ENCODE data around the gene KRI1.
"Not testable (repeated sequence)": the region's sequence is repeated elsewhere in the genome, so short reads cannot be mapped to it uniquely, and the experiment has no call there.

The KRI1 gene

DNA sequence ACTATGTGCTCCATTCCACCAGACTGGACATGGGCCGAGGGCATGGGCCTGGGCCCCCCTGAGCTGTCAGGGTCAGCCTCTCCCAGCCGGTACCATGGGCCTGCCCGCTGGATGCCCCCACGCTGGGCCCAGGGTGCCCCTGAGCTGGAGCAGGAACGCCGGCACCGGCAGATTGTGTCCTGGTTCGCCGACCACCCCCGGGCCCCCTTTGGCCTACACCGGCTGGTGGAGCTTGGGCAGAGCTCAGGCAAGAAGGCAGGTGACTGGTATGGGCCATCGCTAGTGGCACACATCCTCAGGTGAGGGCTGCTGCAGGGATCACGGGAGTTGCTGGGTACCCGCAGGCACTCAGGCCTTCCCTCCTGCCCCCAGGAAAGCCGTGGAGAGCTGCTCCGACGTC is 19.0 kb downstream of the KRI1 start:
- no peak for DNase-seq

DNA sequence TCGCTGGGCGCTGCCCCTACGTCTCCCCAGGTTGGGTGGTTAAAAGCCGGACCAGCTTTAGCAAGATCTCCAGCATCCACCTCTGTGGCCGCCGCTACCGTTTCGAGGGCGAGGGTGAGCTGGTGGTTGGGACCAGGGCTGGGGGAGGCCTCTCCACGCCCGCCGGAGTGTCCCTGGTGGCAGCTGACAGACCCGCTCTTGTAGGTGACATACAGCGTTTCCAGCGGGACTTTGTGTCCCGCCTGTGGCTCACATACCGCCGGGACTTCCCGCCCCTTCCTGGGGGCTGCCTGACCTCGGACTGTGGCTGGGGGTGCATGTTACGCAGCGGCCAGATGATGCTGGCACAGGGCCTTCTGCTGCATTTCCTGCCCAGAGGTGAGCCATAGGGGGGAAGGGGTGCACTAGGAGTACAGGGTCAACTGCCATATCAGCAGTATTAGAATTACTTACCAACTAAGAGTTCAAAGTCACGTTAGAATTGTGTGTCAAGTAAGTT is 21.0 kb downstream of the KRI1 start:
- no peak for DNase-seq

DNA sequence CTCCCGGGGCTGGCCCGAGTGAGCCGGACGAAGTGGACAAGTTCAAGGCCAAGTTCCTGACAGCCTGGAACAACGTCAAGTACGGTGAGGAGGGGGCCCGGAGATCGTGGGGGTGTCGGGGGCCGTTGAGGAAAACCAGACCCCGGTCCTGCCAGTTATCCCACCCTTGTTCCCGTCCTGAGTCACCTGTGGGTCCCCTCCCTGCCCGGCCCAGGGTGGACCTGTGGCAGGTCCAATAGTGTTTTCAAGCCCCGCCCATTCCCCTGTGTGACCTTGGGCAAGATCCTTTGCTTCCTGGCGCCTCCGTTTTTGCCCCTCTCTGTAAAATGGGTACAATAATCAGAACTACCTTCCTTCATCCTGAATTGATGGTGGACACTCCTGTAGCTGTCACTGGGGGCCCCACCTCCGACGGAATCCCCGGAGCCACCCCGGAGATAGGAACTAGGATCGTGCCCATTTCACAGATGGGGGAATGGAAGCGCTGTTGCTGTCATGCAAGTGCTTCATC is 21.5 kb downstream of the KRI1 start:
- DNase-seq: no peak

DNA sequence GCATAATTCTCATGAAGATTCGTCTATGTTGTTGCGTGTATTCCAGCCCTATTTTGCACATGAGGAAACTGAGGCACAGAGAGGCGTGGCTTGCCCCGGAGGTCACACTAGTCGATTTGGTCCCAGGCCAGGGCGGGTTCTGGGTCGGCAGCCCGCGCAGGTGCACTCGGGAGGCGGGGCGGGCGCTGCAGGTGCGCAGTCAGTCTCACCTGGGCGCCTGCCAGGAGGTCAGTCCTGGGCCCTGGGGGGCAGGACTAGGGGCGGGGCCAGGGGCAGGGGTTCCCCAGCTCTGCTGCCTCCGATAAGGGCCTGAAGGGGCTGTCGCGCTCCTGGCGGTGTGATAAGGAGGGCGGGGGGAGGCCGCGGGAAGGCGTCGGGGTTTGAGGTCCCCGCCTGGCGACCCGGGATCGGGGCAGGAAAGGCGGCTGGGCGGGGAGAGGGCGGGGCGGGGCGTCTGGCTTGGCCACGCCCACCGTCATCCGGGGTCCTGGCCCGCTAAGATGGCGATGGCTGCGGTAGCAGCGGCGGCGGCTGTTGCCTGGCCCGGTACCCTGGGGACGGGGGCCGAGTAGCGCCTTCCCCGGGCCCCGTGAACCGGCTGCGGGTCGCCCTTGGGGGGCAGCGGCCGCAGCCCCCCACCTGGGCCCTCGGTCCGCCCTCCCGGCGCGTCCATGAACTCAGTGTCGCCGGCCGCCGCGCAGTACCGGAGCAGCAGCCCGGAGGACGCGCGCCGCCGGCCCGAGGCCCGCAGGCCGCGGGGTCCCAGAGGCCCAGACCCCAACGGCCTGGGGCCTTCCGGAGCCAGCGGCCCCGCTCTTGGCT is 22.2 kb downstream of the KRI1 start, which contains the start of gene ATG4D:
Gene ATG4D (plus strand): TSS at position 485 of the 822 bp plus-strand sequence. CDS start 187 bp downstream, at position 672.
- DNase-seq: peak; percentile 67

DNA sequence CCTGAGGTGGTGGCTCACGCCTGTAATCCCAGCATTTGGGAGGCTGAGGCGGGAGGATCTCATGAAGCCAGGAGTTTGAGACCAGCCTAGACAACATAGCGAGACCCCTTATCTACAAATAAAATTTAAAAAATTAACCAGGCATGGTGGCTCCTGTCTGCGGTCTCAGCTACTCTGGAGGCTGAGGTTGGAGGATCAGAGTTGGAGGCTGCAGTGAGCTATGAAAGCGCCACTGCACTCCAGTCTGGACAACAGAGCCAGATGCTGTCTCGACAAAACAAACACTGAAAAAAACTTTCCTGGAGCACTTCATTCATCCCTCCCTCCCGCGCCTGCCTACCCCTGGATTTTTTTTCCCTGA is 22.8 kb downstream of the KRI1 start:
- no peak for DNase-seq

DNA sequence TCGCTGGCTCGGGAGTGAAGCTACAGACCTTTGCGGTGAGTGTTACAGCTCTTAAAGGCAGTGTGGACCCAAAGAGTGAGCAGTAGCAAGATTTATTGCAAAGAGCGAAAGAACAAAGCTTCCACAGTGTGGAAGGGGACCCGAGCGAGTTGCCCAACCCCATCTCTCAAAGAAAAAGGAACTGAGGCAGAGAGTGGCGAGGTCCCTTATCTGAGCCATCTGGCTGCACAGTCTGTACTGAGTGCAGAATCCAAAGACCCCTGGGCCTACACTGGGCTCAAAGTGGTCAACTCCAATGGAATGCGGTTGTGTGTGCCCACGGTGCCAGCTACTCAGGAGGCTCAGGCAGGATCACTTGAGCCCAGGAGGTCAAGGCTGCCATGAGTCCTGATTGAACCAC is 26.8 kb downstream of the KRI1 start:
- DNase-seq: not testable (repeated sequence)

DNA sequence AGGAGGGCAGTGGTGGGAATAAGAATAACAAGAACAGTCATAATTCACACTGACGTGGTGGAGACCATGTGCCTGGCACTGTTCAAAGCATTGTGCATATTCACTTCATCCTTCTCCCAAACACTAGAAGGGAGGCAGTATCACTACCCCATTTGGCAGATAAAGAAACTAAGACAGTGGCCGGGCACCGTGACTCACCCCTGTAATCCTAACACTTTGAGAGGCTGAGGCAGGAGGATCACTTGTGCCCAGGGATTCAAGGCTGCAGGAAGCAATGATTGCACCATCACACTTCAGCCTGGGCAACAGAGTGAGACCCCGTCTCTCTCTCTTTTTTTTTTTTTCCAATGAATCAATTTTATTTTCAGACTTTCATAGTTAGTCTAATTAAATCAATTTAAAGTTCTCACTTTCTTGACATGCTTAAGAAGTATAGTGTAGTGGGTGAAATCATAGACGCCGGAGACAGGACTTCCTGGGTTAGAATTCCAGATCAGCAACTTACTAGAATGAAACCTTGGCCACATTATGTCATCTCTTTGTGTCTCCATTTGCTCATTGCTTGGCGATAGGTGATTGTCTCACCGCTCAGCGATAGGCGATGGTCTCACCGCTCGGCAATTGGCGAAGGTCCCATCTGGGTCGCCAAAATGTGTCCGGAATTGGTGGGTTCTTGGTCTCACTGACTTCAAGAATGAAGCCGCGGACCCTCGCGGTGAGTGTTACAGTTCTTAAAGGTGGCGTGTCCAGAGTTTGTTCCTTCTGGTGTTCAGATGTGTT is 27.4 kb downstream of the KRI1 start:
- DNase-seq: no peak

DNA sequence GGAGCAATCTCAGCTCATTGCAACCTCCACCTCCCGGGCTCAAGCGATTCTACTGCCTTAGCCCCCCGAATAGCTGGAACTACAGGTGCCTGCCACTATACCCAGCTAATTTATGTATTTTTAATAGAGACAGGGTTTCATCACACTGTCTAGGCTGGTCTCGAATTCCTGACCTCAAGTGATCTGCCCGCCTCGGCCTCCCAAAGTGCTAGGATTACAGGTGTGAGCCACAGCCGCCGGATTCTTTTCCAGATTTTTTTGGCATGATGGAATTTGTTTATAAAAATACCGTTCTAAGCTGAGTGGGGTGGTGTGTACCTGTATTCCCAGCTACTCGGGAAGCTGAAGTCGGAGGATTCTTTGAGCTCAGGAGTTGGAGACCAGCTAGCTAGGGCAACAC is 28.1 kb downstream of the KRI1 start:
- no peak for DNase-seq

DNA sequence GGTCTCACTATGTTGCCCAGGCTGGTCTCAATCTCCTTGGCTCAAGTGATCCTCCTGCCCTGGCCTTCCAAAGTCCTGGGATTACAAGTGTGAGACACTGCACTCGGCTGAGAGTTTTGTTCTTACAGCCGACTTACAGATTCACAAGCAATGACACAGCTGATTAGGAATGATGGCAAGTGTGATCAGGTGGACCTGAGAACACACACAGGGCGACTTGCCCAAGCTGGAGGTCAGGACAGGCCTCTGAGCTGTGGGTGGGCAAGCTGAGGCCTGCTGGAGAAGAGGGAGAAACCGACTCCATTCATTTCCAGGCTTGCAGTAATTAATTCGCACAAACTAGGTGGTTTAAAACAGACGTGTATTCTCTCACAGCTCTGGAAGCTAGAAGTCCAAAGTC is 30.2 kb downstream of the KRI1 start:
- DNase-seq: no peak

DNA sequence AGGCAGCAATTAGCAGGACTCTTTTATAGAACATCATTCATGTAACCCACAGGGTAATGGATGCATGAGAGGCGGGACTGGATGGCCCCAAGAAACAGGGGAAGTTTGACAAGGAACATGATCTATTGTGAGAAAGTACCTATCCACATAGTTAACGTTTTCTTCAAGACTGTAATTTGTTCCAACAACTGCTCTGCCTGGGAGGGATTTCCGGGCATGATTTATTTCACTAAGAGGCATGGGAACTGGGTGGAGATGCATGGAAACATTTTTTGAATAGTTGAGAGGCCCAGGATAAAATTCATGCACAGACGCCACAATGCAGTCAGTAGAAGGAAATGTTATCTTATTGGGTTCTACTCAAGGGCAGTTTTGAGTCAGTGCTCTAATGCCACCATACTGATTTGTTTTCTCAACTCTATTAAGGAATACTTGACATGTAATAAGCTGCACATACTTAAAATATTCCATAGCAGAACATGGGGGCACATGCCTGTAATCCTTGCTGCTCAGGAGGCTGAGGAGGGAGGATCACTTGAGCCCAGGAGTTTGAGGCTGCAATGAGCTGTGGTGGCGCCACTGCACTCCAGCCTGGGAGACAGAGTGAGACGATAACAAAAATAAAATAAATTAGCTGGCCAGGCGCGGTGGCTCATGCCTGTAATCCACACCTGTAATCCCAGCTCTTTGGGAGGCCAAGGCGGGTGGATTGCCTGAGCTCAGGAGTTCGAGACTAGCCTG is 32.0 kb downstream of the KRI1 start:
- peak; percentile 89 for DNase-seq

DNA sequence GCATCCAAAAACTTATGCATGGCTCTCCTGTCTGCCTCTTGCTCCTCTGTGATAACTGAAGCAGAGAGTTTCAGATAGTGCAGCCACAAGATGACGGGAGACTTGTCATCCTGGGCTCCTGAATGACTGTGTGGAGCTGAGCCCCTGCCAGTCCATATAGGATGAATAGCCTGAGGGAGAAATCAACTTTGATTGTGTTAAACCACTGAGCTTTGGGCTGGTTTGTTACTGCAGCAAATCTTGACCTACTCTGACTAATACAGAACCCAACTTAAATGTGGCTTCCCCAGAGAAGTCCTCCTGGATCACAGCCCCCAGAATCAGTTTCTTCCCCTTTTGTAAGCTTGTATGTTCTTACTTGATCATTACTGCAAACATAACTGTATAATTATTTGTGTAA is 33.4 kb downstream of the KRI1 start:
- no peak for DNase-seq

DNA sequence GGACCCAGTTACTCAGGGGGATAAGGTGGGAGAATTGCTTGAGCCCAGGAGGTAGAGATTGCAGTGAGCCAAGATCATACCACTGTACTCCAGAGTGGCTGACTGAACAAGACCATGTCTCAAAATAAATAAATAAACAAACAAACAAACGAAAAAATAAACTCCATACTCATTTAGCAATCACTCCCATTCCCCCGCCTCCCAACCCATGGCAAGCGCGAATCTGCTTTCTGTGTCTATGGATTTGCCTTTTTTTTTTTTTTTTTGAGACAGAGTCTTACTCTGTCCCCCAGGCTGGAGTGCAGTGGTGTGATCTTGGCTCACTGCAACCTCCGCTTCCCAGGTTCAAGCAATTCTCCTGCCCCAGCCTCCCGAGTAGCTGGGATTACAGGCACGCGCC is 38.9 kb downstream of the KRI1 start:
- not testable (repeated sequence) for DNase-seq

DNA sequence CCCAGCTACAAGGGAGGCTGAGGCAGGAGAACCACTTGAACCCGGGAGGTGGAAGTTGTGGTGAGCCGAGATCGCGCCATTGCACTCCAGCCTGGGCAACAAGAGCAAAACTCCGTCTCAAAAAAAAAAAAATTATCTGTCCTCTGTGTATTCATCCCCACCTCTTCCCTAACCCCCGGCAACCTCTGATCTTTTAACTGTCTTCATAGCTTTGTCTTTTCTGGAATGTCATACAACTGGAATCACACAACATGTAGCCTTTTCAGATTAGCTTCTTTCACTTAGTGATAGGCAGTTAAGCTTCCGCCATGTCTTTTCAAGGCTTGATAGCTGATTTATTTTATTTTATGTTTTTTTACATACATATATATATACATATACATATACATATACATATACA is 40.2 kb downstream of the KRI1 start:
- no peak for DNase-seq

DNA sequence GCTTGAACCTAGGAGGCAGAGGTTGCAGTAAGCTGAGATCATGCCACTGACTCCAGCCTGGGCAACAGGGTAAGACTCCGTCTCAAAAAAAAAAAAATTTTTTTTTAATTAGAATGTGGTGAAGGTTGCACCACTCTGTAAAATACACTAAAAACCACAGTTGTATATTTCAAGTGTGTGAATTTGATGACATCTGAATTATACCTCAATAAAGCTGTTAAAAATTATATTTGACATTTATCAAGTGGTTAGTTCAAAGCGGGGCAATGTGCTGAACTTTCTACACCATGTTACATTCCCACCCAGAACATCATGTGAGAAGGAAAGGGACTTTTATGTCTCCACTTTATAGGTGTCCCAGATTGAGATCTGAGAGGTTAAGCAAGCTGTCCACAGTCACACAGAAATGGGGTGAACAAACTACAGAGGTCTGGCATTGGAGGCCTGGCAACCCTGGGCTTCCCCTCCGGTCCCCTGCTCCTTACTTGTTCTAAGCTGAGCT is 42.6 kb downstream of the KRI1 start:
- DNase-seq: no peak

DNA sequence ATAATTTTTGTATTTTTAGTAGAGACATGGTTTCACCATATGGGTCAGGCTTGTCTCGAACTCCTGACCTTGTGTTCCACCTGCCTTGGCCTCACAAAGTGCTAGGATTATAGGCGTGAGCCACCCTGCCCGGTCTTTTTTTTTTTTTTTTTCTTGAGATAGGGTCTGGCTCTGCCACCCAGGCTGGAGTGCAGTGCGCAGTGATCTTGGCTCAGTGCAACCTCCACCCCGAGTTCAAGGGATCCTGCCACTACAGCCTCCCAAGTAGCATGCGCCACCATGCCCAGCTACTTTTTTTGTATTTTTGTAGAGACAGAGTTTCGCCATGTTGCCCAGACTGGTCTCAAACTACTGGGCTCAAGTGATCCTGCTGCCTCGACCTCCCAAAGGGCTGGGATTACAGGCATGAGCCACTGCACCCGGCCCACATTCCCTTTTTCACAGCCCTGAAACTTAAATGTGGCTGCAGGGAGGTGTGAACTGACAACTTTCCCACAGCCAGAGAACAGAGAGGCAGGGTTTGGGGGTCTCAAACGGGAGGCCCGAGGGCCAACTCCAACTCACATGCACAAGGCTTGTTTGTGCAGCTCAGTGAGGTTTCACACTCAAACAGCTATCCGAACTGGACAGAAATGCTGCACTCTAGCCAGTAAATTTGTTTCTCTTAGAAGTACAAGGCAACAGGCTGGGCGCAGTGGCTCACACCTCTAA is 44.2 kb downstream of the KRI1 start:
- DNase-seq: no peak

DNA sequence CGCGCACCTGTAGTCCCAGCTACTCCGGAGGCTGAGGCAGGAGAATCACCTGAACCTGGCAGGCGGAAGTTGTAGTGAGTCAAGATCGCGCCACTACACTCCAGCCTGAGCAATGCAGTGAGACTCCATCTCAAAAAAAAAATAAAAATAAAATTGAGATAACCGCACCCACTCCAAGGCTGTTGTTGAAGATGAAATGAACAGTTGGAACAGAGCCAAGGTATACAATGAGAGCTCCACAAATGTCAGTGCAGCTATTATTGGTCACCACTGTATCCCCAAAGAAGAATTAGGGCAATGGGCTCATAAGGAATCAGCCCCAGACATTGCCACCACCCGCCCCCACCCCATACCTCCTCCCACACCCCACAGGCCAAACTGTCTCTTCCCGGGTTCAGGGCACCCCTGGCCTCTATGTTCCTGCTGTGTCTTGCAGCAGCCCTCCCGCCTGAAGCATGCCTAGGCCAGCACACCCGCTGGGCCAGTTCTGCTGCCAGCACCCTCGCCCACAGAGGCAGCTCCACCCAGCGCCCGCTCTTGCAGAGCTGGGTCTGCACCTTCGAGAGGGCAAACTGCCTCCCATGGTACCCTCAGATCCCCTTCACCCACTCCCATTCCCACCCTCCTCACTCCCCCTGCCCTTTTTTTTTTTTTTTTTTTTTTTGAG is 45.0 kb downstream of the KRI1 start:
- no peak for DNase-seq

DNA sequence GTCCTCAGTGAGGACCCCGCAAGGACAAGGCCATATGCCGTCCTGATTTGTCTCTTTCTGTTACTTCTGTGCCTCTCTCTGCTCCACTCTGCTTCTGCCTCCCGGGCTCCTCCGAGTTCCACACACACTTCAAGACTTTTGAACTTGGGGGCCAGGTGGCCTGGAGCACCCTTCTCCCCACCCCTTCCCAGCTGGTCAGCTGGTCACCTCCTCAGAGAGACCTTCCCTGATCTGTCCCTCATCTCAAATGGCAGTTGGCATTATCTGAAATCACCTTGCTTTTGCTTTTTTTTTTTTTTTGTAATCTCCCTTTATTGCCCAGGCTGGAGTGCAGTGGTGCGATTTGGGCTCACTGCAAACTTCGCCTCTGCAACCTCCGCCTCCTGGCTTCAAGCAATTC is 46.4 kb downstream of the KRI1 start:
- no peak for DNase-seq

DNA sequence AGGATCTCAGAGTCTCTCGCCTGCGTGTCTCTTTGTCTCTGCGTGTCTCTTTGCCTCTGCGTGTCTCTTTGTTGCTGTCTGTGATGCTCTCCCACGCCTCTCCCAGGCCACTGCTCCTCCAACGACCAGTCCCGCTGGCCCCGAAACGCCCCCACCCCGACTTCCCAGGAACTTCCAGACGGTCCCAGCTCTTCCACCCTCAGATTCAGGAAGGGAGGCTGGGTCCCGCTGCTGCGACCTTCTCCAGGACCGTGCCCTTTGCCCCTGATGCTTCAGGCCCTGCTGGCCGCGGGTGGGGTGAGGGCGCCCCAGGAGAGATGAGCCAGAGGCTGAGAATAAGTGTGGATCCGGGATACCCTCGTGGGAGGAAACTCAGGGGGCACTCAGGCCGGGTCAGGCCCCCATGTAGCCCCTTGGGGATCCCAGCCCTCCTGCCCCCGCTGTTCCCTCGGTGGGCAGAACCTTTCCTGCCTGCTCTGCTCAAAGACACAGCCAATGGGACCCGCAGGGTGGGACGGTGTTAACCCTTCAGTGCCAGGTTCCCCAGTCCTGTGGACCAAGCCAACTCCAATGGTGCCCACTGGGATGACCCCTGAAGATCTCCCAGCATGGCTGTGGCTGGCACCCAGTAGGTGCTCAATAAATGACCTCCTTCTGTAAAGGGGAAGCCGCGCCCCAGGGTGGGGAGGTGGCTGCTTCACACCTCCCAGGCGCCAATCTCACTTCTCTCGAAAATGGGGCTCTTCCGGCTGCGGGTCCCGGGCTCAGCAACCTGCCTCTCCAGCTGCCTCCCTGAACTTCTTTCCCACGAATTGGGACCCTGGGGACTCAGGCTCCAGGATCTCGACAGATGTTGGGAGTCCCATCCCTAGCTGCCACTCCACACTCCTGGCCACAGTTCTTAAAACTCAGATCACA is 47.1 kb downstream of the KRI1 start:
- no peak for DNase-seq

DNA sequence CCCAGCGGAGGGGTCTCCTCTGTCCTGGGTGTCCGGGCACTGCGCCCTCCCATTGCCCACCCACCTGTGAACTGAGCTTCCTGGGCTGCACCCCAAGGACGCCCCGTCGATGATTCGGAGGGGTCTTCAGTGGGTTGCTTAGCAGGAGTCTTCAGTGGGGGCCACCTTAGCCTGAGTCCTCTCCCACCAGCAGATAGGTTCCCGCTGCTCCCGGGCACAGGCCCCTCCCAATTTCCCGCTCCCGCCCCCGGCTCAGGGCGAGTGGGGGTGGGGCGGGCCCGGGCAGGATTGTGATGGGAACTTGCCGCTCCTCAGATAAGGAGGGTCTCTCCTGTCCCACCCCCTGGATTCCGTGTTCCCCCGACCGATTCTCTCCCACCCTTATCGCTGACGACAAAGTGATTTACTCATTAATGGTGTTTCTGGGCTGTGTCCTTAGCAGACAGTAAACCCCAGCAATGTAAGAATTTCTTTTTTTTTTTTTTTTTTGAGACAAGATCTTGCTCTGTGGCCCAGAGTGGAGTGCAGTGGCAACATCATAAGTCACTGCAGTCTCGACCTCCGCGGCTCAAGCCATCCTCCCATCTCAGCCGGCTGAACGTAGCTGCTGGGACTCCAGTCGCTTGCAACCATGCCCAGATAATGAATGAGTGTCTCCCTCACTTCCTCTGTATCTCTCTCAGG is 47.9 kb downstream of the KRI1 start:
- DNase-seq: peak; percentile 15

DNA sequence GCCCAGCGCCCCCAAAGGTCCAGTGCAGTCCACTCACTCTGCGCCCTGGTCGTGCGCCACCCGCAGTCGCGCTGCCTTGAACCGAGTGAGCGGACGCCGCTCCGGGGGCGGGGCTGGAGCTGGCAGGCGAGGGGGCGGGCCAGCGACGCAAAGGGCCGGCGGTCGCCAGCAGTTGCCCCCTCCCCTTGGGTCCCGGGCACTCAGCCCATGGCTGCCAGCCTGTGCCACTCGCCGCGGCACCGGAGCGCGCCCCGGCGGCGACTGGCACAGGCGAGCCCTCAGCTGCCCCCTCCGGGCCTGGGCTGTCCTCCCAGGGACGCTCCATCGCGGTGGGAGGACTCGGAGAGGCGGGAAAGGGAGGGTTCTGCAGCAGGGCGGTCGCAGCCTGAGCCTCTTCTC is 48.5 kb downstream of the KRI1 start, which contains the start of gene S1PR5:
Gene S1PR5 (minus strand): TSS at position 87 of the 399 bp plus-strand sequence. CDS start 2,436 bp downstream, outside the sequence.
- no peak for DNase-seq
